HepG2 (cell line): ENCODE data around the gene CPEB4. TPM values are rescaled to one million over a fixed set of nuclear protein-coding genes. Genes with fewer than 3 reads are reported as not detected.
A peak's percentile ranks its signal among the peaks of the same experiment; 100 is the strongest.

Source experiments
- HCFC1 ChIP-seq: fragments of 150-350 bp; IDR thresholded peaks from 2 replicates; pipeline ENCODE4 v1.6.1; 2014; ENCODE audit warnings: low read depth, low read length
- HNRNPLL ChIP-seq: fragments of 200-400 bp; formaldehyde crosslinking; IDR thresholded peaks from 2 replicates; pipeline ENCODE4 v1.6.1; 2017; ENCODE audit warnings: mild to moderate bottlenecking, low read depth, low read length; ENCODE audit not compliant: poor library complexity, severe bottlenecking
- MLLT10 ChIP-seq: sonication (generic); formaldehyde crosslinking; IDR thresholded peaks from 2 replicates; pipeline ENCODE4 v1.4.0; 2020; ENCODE audit warnings: missing genetic modification reagents
- NR2C2 ChIP-seq: sonication (generic); formaldehyde crosslinking; IDR thresholded peaks from 2 replicates; pipeline ENCODE4 v1.4.0; 2020; ENCODE audit warnings: missing genetic modification reagents, mild to moderate bottlenecking, moderate library complexity, borderline replicate concordance
- PHB2 ChIP-seq: fragments of 450-650 bp; IDR thresholded peaks from 2 replicates; pipeline ENCODE4 v1.6.1; 2018; ENCODE audit not compliant: partially characterized antibody
- RARA ChIP-seq: IDR thresholded peaks from 2 replicates; pipeline ENCODE4 v1.6.1; 2016; ENCODE audit warnings: missing genetic modification reagents, missing compliant biosample characterization
- SOX5 ChIP-seq: IDR thresholded peaks from 2 replicates; pipeline ENCODE4 v1.6.1; 2016; ENCODE audit warnings: borderline replicate concordance
- TP53 ChIP-seq: sonication (generic); formaldehyde crosslinking; conservative IDR thresholded peaks from 2 replicates; pipeline ENCODE4 v1.4.0; 2020; ENCODE audit warnings: missing genetic modification reagents
- U2AF2 ChIP-seq: fragments of 200-400 bp; formaldehyde crosslinking; IDR thresholded peaks from 2 replicates; pipeline ENCODE4 v1.6.1; 2017; ENCODE audit warnings: low read depth, mild to moderate bottlenecking, low read length
- ZFP36L1 ChIP-seq: sonication (generic); formaldehyde crosslinking; IDR thresholded peaks from 2 replicates; pipeline ENCODE4 v1.8.0; 2022; ENCODE audit warnings: mild to moderate bottlenecking, missing genetic modification reagents, moderate library complexity
- ZNF3 ChIP-seq: IDR thresholded peaks from 2 replicates; pipeline ENCODE4 v1.7.0; 2017; ENCODE audit warnings: inconsistent platforms
- ZNF432 ChIP-seq: sonication (generic); formaldehyde crosslinking; IDR thresholded peaks from 2 replicates; pipeline ENCODE4 v1.5.0; 2020; ENCODE audit warnings: missing genetic modification reagents, mild to moderate bottlenecking, borderline replicate concordance
- polyA plus RNA-seq, 8 experiments: library from polyadenylated mRNA; depleted of rRNA in 3 of 8; stranded (reverse) in 7 of 8; unstranded in 1 of 8; fragments of >200 nt; fragmentation: Illumina TruSeq in 4 of 8; extraction: Trizol in 4 of 8; gene quantifications; 2 replicates each; pipeline versions ENCODE4 v1.2.1 to v1.2.3, GENCODE V29; 2011 to 2016; ENCODE audit warnings: low read depth in 4 of 8, missing spikeins in 1 of 8, mixed read lengths in 1 of 8; ENCODE audit not compliant: insufficient read depth in 1 of 8
- total RNA-seq, 5 experiments: library from RNA; depleted of rRNA; stranded (reverse); fragments of >200 nt; fragmentation: Illumina TruSeq; extraction: Trizol; gene quantifications; 2 replicates each; pipeline ENCODE4 v1.2.3, GENCODE V29; 2016; ENCODE audit warnings: low read depth in 1 of 5
- TF ChIP-seq, protein P1 (sequence below): IDR thresholded peaks from 2 replicates; pipeline ENCODE4 v1.6.1; 2016; ENCODE audit warnings: low read depth, control low read depth
- TF ChIP-seq, protein P2 (sequence below): sonication (generic); formaldehyde crosslinking; conservative IDR thresholded peaks from 2 replicates; pipeline ENCODE4 v1.4.0; 2020; ENCODE audit warnings: missing genetic modification reagents
- TF ChIP-seq, protein P3 (sequence below): sonication (generic); formaldehyde crosslinking; IDR thresholded peaks from 2 replicates; pipeline ENCODE4 v1.5.1; 2020; ENCODE audit warnings: mild to moderate bottlenecking, moderate library complexity, missing genetic modification reagents
- TF ChIP-seq, protein P4 (sequence below), 2 experiments: sonication (generic) in 1 of 2; formaldehyde crosslinking in 1 of 2; IDR thresholded peaks; 2 replicates each; pipeline versions ENCODE4 v1.5.1 to v1.6.1; 2011 to 2020; ENCODE audit warnings: borderline replicate concordance in 1 of 2, low read depth in 1 of 2, low read length in 1 of 2, mild to moderate bottlenecking in 1 of 2, missing genetic modification reagents in 1 of 2, moderate library complexity in 1 of 2
- TF ChIP-seq, protein P5 (sequence below): sonication (generic); formaldehyde crosslinking; conservative IDR thresholded peaks from 2 replicates; pipeline ENCODE4 v1.8.0; 2022; ENCODE audit warnings: low read depth, missing genetic modification reagents

CPEB4 gene
- total and polyA plus RNA-seq, 2 of the 13 experiments (the other 11 are each of a cell fraction or from before 2014, with no cell fraction given) = 7.7 to 26.7 TPM

DNA sequence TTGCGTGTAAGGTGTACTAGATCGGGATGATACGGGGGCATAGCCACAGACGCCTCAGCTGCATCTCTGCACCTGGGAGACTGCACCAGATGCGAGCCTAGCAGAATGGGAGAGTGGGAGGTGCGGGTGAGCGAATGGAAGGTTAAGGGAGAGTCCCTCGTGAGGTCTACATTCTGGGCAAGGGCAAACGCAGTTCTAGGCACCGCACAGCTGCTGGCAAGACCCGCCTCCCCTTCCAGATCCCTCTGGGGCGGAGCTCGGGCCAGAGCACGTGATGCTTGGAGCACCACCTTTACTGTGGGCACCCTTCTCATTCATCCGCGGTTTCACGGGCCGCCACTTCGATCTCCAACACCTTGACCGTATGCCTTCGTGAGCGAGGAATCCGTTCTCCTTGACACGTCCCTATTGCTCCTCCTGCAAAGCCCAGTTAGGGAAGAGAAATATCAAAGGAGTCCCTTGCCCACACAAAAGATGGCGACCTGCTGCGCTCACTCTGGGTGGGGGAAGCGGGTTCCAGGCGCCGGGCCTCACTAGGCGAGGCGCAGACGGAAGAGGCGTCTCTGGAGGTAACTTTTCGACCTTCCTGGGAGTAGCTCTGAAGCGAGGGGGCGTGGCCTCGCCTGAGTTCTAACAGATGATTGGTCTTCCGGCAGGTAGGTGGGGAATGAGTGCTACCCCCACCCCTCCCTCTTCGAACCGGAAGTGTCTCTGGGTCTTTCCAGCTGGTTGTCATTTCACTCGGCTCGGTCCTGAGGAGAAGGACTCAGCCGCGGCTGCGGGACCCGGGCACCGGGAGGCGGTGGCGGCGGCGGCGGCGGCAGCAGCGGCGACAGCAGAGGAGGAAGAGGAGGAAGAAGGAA is at the start of gene CPEB4 (continued):
- TF ChIP-seq HNRNPLL (peak; percentile 46), U2AF2 (no peak), ZFP36L1 (CRISPR knock-in tag) (no peak), PHB2 (no peak), NR2C2 (peak; percentile 92), SOX5 (CRISPR knock-in tag) (no peak), RARA (CRISPR knock-in tag) (no peak), HCFC1 (peak; percentile 79), ZNF432 (CRISPR knock-in tag) (no peak), TP53 (CRISPR knock-in tag) (no peak), ZNF3 (CRISPR knock-in tag) (no peak), MLLT10 (CRISPR knock-in tag) (no peak)
- TF ChIP-seq, protein P1, sequence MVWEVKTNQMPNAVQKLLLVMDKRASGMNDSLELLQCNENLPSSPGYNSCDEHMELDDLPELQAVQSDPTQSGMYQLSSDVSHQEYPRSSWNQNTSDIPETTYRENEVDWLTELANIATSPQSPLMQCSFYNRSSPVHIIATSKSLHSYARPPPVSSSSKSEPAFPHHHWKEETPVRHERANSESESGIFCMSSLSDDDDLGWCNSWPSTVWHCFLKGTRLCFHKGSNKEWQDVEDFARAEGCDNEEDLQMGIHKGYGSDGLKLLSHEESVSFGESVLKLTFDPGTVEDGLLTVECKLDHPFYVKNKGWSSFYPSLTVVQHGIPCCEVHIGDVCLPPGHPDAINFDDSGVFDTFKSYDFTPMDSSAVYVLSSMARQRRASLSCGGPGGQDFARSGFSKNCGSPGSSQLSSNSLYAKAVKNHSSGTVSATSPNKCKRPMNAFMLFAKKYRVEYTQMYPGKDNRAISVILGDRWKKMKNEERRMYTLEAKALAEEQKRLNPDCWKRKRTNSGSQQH (CRISPR knock-in tag) = no peak
- TF ChIP-seq, protein P2, sequence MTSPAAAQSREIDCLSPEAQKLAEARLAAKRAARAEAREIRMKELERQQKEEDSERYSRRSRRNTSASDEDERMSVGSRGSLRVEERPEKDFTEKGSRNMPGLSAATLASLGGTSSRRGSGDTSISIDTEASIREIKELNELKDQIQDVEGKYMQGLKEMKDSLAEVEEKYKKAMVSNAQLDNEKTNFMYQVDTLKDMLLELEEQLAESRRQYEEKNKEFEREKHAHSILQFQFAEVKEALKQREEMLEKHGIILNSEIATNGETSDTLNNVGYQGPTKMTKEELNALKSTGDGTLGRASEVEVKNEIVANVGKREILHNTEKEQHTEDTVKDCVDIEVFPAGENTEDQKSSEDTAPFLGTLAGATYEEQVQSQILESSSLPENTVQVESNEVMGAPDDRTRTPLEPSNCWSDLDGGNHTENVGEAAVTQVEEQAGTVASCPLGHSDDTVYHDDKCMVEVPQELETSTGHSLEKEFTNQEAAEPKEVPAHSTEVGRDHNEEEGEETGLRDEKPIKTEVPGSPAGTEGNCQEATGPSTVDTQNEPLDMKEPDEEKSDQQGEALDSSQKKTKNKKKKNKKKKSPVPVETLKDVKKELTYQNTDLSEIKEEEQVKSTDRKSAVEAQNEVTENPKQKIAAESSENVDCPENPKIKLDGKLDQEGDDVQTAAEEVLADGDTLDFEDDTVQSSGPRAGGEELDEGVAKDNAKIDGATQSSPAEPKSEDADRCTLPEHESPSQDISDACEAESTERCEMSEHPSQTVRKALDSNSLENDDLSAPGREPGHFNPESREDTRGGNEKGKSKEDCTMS (CRISPR knock-in tag) = no peak
- TF ChIP-seq, protein P3, sequence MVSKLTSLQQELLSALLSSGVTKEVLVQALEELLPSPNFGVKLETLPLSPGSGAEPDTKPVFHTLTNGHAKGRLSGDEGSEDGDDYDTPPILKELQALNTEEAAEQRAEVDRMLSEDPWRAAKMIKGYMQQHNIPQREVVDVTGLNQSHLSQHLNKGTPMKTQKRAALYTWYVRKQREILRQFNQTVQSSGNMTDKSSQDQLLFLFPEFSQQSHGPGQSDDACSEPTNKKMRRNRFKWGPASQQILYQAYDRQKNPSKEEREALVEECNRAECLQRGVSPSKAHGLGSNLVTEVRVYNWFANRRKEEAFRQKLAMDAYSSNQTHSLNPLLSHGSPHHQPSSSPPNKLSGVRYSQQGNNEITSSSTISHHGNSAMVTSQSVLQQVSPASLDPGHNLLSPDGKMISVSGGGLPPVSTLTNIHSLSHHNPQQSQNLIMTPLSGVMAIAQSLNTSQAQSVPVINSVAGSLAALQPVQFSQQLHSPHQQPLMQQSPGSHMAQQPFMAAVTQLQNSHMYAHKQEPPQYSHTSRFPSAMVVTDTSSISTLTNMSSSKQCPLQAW (CRISPR knock-in tag) = peak; percentile 96
- TF ChIP-seq, protein P4, sequence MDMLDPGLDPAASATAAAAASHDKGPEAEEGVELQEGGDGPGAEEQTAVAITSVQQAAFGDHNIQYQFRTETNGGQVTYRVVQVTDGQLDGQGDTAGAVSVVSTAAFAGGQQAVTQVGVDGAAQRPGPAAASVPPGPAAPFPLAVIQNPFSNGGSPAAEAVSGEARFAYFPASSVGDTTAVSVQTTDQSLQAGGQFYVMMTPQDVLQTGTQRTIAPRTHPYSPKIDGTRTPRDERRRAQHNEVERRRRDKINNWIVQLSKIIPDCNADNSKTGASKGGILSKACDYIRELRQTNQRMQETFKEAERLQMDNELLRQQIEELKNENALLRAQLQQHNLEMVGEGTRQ (IDR thresholded peaks at IDR 0.05; ENCODE audit: low read depth, low read length) = peak; percentile 87
- TF ChIP-seq, protein P4 (CRISPR knock-in tag; IDR thresholded peaks at IDR 0.05; ENCODE audit: borderline replicate concordance) = peak; percentile 95
- TF ChIP-seq, protein P5, sequence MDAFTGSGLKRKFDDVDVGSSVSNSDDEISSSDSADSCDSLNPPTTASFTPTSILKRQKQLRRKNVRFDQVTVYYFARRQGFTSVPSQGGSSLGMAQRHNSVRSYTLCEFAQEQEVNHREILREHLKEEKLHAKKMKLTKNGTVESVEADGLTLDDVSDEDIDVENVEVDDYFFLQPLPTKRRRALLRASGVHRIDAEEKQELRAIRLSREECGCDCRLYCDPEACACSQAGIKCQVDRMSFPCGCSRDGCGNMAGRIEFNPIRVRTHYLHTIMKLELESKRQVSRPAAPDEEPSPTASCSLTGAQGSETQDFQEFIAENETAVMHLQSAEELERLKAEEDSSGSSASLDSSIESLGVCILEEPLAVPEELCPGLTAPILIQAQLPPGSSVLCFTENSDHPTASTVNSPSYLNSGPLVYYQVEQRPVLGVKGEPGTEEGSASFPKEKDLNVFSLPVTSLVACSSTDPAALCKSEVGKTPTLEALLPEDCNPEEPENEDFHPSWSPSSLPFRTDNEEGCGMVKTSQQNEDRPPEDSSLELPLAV (CRISPR knock-in tag) = no peak
